Endometrial microvascular endothelial cells (primary cell): ENCODE results near the gene VAC14. TPM values are rescaled to one million over a fixed set of nuclear protein-coding genes. Genes with fewer than 3 reads are reported as not detected.
"Not testable (repeated sequence)": the region's sequence is repeated elsewhere in the genome, so short reads cannot be mapped to it uniquely, and the experiment has no call there.

Source experiments
- in situ Hi-C: cut with HindIII; loops from 2 replicates; pipeline ENCODE4 v1.10.0; 2017; ENCODE audit warnings: low sequenced_read_pairs, low pct_unique_long_range_greater_than_20kb; ENCODE audit errors: inconsistent ontology term
- total RNA-seq: library from RNA; depleted of rRNA; stranded (reverse); fragments of >200 nt; gene quantifications from one replicate; pipeline ENCODE4 v1.2.3, GENCODE V29; 2015; ENCODE audit errors: inconsistent ontology term

The VAC14 gene
- total RNA-seq: 52.0 TPM

DNA sequence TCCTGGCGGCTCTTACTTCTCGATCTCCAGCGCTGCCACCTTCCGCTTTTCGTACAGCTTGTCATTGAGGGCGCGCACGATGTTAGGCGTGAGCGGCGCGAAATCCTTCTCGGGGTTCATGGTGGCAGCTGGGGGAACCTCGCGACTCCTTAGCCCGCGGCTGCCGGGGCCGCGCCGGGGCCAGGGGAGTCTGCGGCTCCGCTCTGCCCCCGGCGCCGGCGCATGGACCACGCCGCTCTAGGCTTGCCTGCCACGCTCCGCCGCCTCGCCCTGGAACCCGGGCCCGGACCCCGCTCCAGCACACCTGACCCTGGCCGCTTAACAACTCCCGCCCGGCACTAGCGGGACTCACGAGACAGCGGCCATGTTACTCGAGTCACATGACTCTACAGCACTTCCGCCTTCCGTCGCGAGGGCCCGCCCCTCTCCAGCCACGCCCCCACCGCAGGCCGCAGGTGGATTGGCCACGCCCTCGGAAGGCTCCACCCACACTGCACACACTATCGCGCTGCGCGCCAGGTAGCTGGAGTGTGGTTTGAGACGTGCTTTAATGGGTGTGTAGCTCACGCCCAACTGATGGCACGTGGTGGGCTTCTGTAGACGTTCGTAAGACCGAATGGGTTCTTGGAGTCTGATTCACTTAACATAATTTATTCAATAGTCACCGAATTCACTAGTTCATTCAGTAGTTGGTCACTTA lies at the start of gene VAC14:
Gene VAC14 (minus strand): TSS at position 378 of the 700 bp plus-strand sequence. CDS start 258 bp downstream, at position 120.
- in situ Hi-C loops: no loop called here

- in situ Hi-C loops: not testable (repeated sequence)
Observed at GRCh38 chr16:70823498-70824118, 22.6 kb upstream of the VAC14 start.

GRCh38 chr16:70822734-70823133 lies 21.8 kb upstream of the VAC14 start:
- in situ Hi-C loops: not testable (repeated sequence)

GRCh38 chr16:70818088-70818487 lies 17.1 kb upstream of the VAC14 start:
- in situ Hi-C loops: not testable (repeated sequence)

DNA sequence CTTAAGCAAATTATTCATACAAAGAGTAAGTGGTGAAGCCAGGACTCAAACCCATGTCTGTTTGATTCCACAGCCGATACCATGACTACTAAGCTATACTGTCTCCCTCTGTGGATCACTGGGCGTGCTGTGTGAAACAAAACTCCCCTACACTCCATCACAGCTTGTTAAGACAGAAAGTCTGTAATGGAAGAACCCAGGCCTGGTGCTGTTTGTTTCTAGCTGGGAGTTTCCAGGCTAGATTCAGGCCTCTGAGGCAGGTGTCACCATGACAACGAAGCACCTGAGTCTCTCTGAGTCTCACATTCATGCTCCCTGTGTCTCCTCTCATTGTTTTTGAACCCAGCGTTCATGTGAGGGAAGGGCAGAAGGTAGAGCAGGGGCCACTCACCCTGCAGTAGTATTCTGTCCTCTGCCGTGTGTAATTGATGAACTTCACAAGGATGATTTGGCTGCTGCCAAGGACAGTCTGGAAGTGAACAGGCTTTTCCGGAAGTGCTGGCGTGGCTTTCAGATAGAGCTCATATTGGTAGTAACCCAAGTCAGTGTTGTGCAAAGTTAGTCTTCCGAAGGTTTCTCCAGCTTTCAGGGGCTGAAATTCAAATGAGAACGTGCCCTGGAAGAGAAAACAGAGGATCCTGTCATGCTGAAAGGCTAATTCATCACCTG lies 8.6 kb upstream of the VAC14 start:
- in situ Hi-C loops: no loop called here

- in situ Hi-C loops: no loop called here
Observed at GRCh38 chr16:70808371-70808770, 7.4 kb upstream of the VAC14 start.

DNA sequence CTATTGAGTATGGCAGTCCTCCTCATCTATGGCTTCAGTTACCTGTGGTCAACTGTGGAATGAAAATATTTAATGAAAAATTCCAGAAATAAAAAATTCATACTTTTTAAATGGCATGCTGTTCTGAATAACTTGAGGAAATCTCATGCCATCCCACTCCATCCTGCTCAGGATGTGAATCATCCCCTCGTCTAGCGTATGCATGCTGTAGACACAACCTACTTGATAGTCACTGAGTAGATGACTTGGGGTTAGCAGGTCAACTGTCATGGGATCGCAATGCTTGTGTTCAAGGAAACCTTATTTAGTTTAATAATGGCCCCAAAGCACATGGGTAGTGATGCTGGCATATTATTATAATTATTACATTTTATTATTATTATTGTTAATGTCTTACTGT lies 4.8 kb upstream of the VAC14 start:
- in situ Hi-C loops: no loop called here

- in situ Hi-C loops: no loop called here
Observed at GRCh38 chr16:70805380-70805779, 4.4 kb upstream of the VAC14 start.

DNA sequence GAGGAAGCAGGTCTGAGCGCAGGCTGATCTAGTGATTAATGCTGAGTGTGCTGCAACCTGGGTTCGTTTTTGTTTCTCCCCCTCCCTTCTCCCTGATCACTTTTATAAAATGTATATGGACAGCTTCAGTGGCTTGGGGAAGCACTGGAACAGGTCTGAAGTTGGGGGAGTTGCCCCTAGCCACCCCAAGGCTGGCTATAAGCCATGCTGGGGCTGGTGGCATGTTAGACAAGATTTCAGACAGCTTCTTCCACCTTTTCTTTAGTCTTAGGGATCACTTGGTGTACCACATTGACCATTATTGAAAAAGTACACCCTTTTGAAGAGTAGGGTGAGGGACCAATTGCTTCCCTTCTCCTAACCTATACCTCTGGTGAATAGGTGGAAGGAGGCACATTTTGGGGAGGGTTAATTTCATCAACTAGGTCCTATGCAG lies 3.8 kb upstream of the VAC14 start:
- in situ Hi-C loops: no loop called here

- in situ Hi-C loops: no loop called here
Observed at GRCh38 chr16:70804153-70804733, 3.3 kb upstream of the VAC14 start.

DNA sequence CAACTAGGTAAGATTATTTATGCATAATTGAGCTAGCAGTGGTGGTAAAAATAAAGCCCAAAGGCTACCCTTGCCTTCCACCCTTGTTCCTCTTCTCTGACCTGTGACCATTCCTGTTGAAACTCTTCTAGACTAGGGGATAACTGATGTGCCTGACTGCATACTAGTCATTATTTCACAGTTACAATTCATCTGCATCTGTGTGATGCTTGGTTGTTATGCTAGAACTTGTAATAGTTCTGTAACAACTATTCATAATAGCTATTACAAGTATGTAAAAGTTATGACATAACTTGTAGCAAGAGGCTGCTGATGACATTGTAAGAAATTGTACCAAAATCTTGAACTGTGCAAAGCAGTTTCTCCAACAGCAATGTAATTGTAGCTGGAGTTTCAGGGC lies 2.4 kb upstream of the VAC14 start:
- in situ Hi-C loops: no loop called here

DNA sequence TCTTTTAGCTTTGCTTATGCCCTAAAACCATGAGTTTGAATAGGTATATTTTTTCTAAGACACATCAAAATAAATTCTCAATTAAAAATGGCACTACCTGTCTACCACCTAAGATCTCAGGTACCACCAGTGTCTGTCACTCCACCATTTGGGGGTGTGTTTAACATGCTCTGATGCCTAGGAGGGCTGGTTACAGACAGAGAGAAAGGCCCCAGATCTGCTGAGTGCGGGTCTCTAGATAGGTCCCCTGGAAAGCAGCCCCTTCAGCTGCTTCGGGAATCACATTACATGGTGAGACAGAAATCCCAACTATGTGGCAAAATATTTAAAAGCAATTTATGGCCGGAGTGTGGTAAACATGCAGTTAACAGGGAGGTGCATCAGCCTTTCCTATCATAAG lies 653 bp upstream of the VAC14 start:
- in situ Hi-C loops: no loop called here

DNA sequence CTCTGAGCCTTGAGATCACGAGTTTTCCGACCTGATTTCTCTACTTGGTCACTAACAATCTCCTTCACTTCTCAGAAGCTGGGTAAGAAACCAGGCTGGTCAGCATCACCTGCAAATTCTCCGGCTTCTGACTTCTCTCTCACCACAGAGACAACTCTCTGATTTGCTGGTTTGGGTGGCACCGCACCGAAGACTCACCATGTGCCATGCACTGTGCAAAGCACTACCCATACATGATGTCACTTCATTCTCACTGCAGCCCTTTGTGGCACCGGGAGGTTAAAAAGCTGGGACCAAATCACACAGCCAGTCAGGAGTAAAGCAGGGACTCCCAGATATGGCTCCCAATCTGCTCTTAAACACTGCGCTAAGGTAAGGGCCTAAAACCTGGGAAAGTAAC lies 647 bp downstream of the VAC14 start:
- in situ Hi-C loops: no loop called here

DNA sequence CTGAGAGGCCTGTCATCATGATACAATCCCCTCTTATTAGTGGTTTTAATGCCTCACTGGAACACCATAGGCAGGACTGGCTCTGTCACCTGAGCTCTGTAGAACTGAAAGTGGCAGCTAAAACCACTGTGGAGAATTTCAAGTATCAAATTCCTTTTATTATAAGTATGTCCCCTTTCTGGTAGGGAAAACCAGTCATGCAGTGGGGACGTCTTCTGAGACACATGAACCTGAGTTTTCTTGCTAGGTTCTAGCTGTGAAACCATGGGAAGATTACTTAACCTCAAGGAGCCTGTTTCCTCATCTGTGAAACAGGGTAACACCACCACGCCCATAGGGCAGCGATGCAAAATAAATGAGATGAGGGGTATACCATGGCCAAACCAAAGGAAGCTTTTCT lies 4.7 kb downstream of the VAC14 start:
- in situ Hi-C loops: no loop called here

GRCh38 chr16:70795296-70795912 lies 5.6 kb downstream of the VAC14 start:
- in situ Hi-C loops: no loop called here

DNA sequence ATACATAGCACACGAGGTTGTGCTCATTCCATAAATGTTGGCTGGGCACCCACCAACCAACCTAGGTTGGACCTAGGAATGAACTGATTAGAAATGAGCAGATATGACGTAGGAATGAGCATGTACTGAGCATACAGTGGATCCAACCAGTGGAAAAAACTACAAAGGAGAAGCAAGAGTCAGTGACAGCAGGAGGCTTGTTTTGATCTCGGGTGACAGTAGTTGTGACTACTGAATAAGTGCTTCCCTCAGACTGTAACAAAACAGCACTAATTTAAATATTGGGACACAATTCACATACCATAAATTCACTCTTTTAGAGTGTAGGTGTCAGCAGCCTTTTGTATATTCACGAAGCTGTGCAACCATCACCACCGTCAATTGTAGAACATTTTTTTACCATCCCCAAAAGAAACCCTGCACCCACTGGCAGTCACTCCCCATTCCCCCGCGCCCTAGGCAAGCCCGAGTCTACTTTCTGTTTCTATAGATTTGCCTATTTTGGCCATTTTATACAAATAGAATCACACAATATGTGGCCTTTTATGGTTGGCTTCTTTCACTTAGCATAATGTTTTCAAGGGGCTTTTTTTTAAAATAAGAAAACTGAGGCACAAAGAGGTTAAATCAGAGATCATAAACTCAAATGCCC lies 7.0 kb downstream of the VAC14 start:
- in situ Hi-C loops: no loop called here

DNA sequence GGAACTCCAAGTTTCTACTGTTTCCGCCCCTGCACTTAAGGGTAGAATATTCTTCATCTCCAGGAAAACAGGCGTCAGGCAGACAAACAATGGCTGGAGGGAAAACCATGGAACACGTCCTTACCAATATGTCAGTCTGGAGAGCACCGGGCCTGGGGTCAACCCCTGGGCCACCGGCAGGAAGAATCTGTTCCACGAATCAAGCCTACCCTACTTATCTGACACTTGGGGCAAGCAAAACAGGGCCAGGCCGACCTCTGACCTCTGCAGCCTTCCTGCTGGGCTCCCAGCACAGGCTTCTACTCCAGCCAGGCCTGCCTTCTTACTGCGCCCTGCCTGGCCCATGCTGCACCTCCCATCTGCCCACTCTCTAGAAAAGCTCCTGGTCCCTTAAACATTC lies 10.1 kb downstream of the VAC14 start:
- in situ Hi-C loops: no loop called here

GRCh38 chr16:70789595-70790447 lies 11.1 kb downstream of the VAC14 start:
- in situ Hi-C loops: no loop called here
